Activated T-cell treated with anti-CD3 and anti-CD28 coated beads, Interleukin-2, amount 50 U/mL, for 24 hours (primary cell): Measurements from ENCODE around the gene PRDM11.

Source experiments
- DNase-seq: peaks from one replicate; pipeline ENCODE4 v3.0.0-alpha.2; 2020
- H3K27ac Mint-ChIP-seq: 2 replicates; pipeline ENCODE4 v1.8.0; 2020; ENCODE audit warnings: mild to moderate bottlenecking, mixed read lengths
- H3K27me3 Mint-ChIP-seq: 2 replicates; pipeline ENCODE4 v1.8.0; 2020; ENCODE audit warnings: mixed read lengths
- H3K36me3 Mint-ChIP-seq: 2 replicates; pipeline ENCODE4 v1.8.0; 2020; ENCODE audit warnings: low read depth, mixed read lengths
- H3K4me1 Mint-ChIP-seq: 2 replicates; pipeline ENCODE4 v1.8.0; 2020; ENCODE audit warnings: low read depth, mixed read lengths
- H3K4me3 Mint-ChIP-seq: 2 replicates; pipeline ENCODE4 v1.8.0; 2020; ENCODE audit warnings: mild to moderate bottlenecking, moderate library complexity, mixed read lengths
- H3K9me3 Mint-ChIP-seq: 2 replicates; pipeline ENCODE4 v1.8.0; 2020; ENCODE audit warnings: mixed read lengths

The PRDM11 gene

DNA sequence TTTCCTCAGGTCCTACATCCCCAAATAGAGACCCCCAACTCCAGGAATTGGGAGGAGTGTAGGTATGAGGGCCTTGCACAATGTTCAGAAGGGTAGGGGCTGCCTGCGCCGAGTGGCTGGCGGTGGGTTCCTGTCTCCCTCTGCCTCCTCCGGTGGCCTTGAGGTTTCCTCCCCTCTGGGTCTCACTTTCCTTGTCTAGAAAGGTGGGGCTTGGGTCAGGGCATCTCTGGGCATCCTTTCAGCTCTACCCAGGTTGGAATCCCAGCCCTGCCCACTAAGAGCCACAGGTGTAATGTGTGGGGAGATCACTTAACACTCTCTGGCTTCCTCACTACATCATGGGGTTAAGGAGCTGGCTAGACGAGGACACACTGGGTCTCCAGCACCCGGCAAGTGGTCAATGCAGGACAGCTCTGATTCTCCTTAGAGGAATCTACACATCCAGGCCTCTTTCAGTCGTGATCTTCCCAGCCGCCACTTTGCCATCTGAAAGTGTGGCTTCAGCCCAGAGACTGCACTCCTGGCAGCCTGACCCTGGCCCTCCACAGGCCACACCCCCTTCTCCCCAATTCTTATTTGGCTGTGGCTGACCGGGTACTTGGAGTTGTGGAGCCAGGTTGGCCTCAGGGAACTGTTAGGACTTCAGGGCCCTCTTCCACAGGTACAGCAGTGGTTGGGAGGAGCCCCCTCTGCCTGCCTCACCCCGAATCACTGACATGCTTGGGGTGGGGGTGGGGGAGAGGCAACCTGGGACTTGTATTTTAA, 22.1 kb downstream of the PRDM11 start:
- no peak overlapping the region for H3K4me3 Mint-ChIP-seq
- H3K27ac Mint-ChIP-seq = no peak overlapping the region
- H3K4me1 Mint-ChIP-seq = peaks cover 23% of the 10 kb centered on the region
- H3K27me3 Mint-ChIP-seq = no peaks in the 10 kb centered on the region
- peak; percentile 21 for DNase-seq
- H3K36me3 Mint-ChIP-seq = no peaks in the 10 kb centered on the region
- no peaks in the 10 kb centered on the region for H3K9me3 Mint-ChIP-seq

DNA sequence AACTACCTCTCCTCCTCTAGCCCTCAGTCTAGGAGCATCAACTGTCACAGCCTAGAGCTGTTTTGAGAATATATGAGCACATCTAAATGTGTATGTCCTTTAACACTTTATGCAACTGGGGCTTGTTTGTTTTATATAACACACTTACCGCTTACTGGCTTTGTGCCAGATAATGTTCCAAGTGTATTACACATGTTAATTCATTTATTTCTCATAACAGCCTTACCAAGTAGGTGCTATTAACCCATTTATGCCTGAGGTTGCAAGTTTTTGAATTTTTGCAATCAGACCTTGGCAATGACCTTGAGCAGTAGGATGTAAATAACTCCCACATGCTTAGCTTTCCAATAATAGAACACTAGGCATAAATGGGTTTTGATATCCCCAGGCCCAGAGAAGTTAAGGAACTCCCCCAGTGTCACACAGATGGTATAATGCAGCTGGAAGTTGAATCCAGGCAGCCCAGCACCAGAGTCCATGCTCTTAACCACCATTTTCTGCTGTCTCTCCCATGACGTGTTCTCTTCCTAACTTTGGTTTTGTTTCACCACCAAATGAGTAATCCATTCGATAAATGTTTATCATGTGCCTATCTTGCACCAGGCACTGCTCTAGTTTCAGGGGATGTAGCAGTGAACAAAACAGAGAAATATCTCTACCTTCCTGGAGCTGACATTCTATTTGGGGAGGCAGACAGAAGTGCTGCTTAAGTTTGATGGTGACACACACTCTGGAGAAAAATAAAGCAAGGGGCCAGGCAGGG, 23.1 kb downstream of the PRDM11 start:
- Mint-ChIP-seq H3K4me3 (no peak overlapping the region), H3K36me3 (no peaks in the 10 kb centered on the region), H3K9me3 (no peaks in the 10 kb centered on the region), H3K27ac (no peak overlapping the region), H3K27me3 (no peaks in the 10 kb centered on the region), H3K4me1 (peaks cover 14% of the 10 kb centered on the region)
- DNase-seq = no peak

DNA sequence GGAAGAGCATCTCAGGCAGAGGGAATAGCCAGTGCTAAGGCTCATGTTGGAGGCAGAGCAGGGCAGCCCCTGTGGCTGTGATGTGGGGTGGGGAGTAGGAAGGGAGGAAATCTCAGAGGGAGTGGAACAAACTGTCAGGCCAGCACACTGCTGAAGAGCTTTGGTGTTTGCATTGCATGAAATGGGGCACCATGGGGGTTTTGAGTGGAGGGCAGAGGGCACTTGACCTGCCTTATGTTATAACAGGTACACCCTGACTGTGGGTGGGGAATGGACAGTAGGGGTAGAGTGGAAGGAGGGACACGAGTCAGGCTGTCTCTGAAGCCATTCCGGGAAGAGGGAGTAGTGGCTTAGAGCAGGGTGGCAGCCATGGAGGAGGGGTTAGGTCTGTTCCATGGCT, 24.0 kb downstream of the PRDM11 start:
- no peak overlapping the region for H3K4me3 Mint-ChIP-seq
- H3K9me3 Mint-ChIP-seq = no peaks in the 10 kb centered on the region
- H3K27ac Mint-ChIP-seq = no peak overlapping the region
- no peaks in the 10 kb centered on the region for H3K36me3 Mint-ChIP-seq
- no peaks in the 10 kb centered on the region for H3K27me3 Mint-ChIP-seq
- DNase-seq = no peak
- peaks cover 12% of the 10 kb centered on the region for H3K4me1 Mint-ChIP-seq

DNA sequence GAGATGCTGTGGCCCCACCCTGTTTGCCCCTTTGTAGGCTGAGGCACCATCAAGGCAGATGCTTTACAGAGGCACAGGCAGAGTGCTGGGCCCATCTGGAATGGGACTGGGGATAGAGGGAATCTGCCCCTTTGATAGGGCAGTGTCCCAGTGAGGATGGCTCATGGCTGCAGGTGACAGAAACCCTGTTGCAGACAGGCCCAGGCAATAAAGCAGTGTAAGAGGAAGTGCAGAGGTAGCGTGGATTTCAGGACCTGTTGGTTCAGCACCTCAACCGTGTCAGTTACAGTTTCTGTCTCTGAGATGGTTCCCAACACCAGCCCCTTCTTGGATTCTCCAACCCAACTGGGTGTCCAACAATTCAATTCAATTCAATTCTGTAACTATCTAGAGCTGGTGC, 25.1 kb downstream of the PRDM11 start:
- no peak overlapping the region for H3K4me3 Mint-ChIP-seq
- peaks cover 12% of the 10 kb centered on the region for H3K4me1 Mint-ChIP-seq
- no peak for DNase-seq
- no peaks in the 10 kb centered on the region for H3K36me3 Mint-ChIP-seq
- no peaks in the 10 kb centered on the region for H3K27me3 Mint-ChIP-seq
- H3K9me3 Mint-ChIP-seq = no peaks in the 10 kb centered on the region
- H3K27ac Mint-ChIP-seq = no peak overlapping the region

DNA sequence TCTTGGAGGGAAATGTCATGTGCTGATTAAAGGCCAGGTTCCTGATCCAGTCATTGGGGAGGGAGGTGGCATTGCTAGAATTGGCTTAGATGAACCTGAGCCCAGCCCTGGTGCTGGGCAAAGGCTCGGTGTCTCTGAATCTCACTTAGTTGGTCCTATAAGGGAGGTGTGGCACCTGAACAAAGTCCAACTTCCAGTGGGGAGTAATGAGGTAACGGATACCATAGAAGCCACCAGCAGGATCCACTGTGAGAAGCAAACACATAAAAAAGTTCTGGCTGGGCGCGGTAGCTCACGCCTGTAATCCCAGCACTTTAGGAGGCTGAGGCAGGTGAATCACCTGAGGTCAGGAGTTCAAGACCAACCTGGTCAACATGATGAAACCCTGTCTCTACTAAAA, 26.6 kb downstream of the PRDM11 start:
- H3K9me3 Mint-ChIP-seq = no peaks in the 10 kb centered on the region
- peaks cover 12% of the 10 kb centered on the region for H3K4me1 Mint-ChIP-seq
- peaks cover 9% of the 10 kb centered on the region for H3K27me3 Mint-ChIP-seq

DNA sequence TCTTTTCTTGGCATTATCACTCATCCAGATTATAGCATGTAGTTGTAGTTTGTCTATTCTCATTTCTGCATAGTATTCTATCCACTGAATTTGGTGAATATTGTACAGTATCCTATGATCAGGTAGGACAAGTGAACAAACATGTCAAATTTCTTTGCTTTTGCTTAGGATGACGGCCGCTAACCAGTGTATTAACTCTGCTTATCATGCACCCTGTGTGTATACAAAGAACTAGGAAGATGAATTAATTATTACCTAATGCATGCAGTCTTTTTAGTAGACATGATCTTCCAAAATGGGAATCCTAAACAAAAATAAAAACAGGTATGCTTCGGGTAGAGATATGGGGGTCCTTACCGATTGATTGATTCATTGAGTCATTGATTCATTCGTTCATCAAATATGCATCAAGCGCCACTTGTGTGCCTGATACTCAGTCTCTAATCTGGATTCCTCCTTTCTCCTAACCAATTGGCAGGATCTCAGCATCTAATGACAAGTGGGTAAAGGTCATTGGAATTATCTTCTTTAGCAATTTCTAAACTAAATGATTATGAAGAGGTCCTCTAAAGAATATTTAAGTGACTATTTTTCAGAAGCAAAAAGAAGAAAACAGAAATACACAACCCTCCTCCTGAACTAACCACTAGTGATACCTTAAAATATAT, 27.9 kb downstream of the PRDM11 start:
- no peak for DNase-seq
- Mint-ChIP-seq H3K4me3 (no peak overlapping the region), H3K27me3 (peaks cover 21% of the 10 kb centered on the region), H3K36me3 (no peaks in the 10 kb centered on the region), H3K27ac (no peak overlapping the region), H3K9me3 (no peaks in the 10 kb centered on the region), H3K4me1 (peaks cover 18% of the 10 kb centered on the region)

More for the DNA sequence above, 26.6 kb downstream of the PRDM11 start:
- no peak for DNase-seq
- no peak overlapping the region for H3K27ac Mint-ChIP-seq
- no peak overlapping the region for H3K4me3 Mint-ChIP-seq
- H3K36me3 Mint-ChIP-seq = no peaks in the 10 kb centered on the region

DNA sequence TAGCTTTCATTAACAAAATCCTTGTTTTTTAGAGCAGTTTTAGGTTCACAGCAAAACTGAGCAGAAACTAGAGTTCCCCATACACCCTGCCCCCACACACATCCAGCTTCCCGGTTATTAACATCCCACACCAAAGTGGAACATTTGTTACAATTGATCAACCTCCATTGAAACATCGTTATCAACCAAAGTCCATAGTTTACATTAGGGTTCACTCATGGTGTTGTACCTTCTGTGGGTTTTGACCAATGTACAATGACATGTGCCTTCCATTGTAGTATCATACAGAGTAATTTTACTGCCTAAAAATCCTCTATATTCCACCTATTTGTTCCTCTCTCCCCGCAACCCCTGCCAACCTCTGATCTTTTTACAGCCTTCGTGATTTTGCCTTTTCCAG, 28.5 kb downstream of the PRDM11 start:
- Mint-ChIP-seq H3K4me3 (no peak overlapping the region), H3K36me3 (no peaks in the 10 kb centered on the region), H3K4me1 (peaks cover 18% of the 10 kb centered on the region), H3K9me3 (no peaks in the 10 kb centered on the region), H3K27me3 (peaks cover 28% of the 10 kb centered on the region), H3K27ac (no peak overlapping the region)
- DNase-seq = no peak

DNA sequence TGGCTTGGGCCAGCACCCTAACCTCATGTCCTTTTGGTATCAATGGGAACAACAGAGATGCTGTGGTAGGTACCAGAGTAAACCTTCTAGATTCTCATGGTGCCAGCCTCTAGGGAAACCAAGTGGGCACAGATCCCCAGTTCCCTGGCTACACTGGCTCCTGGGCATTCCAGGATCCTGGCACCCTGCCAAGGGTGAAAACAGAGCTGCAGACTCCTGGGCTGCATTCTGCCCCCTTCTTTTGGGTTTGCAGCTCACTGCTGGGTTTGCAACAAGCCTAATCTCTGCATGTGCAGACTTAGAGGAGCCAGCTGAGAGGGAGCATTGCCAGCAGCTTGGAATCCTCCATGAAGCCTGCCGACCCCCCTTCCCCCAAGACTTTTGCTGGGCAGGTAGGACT, 30.6 kb downstream of the PRDM11 start:
- DNase-seq = no peak
- H3K4me1 Mint-ChIP-seq = peaks cover 14% of the 10 kb centered on the region
- no peaks in the 10 kb centered on the region for H3K9me3 Mint-ChIP-seq
- H3K27me3 Mint-ChIP-seq = peaks cover 29% of the 10 kb centered on the region
- no peaks in the 10 kb centered on the region for H3K36me3 Mint-ChIP-seq
- no peak overlapping the region for H3K27ac Mint-ChIP-seq
- H3K4me3 Mint-ChIP-seq = no peak overlapping the region

DNA sequence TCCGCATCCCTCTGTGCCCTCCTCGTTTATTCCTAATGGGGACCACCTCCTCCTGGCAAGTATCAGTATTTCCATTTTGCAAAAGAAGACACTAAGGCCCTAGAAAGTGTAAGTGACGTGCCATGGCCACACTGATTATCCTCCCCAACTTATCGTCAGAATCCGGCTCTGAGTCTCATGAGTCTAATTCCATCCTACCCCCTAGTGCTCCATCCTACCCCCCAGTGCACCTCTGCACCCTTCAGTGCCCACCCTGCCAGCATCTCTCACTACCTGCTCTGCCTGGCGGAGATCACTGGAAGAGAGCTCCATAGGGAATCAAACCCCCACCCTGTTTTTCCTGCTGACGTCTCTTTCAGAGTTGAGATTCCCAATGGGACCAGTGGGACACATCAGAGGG, 31.8 kb downstream of the PRDM11 start:
- Mint-ChIP-seq H3K27ac (no peak overlapping the region), H3K4me3 (no peak overlapping the region), H3K36me3 (no peaks in the 10 kb centered on the region), H3K9me3 (no peaks in the 10 kb centered on the region), H3K27me3 (peaks cover 29% of the 10 kb centered on the region), H3K4me1 (peaks cover 14% of the 10 kb centered on the region)
- DNase-seq = no peak

DNA sequence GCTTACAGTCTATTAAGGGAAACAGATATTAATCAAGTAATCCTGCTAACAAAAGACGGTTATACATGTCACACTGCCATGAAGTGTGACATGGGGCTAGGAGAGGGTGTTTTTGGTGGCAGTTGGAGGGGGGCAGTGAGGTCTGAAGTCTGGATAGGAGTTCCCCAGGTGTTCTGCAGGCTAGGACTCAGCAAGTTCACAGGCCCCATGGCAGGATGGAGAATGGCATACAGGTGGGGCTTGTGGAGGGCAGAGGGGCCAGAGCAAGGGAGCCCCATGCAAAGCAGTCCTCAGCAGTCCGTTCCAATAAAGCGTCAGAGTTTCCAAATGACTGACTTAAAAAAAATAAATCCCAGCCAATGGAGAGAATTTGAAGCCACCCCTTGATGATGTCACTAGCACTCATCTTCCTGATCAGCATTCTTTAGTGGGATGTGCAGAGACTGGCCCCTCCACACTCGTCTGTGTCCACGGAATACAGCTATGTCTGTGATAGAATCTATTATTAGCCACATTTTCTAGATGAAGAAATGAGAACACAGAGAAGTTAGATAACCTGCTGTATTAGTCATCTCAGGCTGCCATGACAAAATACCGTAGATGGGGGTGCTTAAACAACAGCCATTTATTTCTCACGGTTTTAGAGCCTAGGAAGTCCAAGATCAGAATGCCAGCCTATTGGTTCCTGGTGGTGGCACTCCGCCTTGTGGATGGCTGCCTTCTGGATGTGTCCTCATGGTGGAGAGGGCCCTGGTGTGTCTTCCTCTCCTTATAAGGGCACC, 32.6 kb downstream of the PRDM11 start:
- no peak for DNase-seq
- no peaks in the 10 kb centered on the region for H3K36me3 Mint-ChIP-seq
- no peak overlapping the region for H3K4me3 Mint-ChIP-seq
- peaks cover 14% of the 10 kb centered on the region for H3K4me1 Mint-ChIP-seq
- no peaks in the 10 kb centered on the region for H3K9me3 Mint-ChIP-seq
- no peak overlapping the region for H3K27ac Mint-ChIP-seq
- H3K27me3 Mint-ChIP-seq = peaks cover 29% of the 10 kb centered on the region

DNA sequence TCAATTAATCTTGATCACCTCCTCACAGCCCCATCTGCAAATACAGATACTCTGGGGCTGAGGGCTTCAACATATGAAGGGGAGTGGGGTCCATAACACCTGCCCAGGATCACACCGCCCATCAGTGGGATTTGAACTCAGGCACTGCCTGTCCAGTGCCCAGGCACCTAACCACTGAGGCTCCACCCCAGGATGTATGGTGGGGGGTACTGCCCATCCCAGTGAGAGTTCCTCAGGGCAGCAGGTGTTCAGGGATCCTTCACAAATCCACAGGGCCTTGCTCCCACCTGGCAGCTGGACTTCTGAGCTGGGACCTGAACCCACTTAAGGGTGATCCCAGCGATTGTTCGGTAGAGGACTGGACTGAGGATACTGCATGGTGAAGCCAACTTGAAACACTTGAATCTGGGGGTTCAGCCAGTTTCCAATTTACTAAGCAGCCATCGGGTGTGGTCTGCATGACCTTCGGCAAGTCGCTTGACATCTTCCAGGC, 33.3 kb downstream of the PRDM11 start:
- H3K4me1 Mint-ChIP-seq = peaks cover 14% of the 10 kb centered on the region
- H3K27me3 Mint-ChIP-seq = peaks cover 29% of the 10 kb centered on the region
- H3K4me3 Mint-ChIP-seq = peak overlapping the region; percentile 74
- H3K9me3 Mint-ChIP-seq = no peaks in the 10 kb centered on the region
- H3K27ac Mint-ChIP-seq = peak overlapping the region; percentile 56
- no peaks in the 10 kb centered on the region for H3K36me3 Mint-ChIP-seq
- DNase-seq = no peak

DNA sequence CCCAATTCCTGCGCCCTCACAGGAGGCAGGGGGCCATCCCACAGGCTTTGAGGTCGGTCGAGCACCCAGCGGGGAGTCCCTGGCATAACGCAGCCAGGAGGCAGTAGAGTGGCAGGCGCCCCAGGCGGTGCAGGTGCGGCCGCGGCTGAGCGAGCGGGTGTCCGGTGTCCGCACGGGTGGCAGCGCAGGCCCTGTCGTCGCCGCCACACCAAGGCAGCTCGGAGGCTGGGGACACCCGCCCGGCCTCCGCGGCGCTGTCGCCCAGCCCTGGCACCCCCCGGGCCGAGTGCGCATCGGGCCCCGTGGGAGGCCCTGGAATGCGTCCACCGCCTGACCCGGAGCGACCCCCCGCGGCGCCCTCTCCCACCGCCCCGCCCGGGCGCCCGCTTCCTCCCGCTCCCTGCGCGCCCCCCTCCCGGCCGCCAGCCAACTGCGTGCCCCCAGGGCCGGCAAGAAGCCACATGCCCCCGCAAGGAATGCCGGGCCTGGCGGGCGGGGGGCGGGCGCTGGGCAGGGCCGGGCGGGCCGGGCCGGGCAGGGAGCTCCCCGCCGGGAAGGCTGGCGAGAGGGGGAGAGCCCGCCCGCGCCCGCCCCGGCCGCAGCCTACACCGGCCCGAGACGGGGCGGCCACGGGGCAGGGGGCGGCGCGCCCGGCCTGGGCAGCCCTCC, 33.9 kb downstream of the PRDM11 start:
- peak; percentile 40 for DNase-seq
- H3K36me3 Mint-ChIP-seq = no peaks in the 10 kb centered on the region
- H3K27ac Mint-ChIP-seq = peak overlapping the region; percentile 56
- peaks cover 29% of the 10 kb centered on the region for H3K27me3 Mint-ChIP-seq
- peaks cover 14% of the 10 kb centered on the region for H3K4me1 Mint-ChIP-seq
- peak overlapping the region; percentile 74 for H3K4me3 Mint-ChIP-seq
- H3K9me3 Mint-ChIP-seq = no peaks in the 10 kb centered on the region

DNA sequence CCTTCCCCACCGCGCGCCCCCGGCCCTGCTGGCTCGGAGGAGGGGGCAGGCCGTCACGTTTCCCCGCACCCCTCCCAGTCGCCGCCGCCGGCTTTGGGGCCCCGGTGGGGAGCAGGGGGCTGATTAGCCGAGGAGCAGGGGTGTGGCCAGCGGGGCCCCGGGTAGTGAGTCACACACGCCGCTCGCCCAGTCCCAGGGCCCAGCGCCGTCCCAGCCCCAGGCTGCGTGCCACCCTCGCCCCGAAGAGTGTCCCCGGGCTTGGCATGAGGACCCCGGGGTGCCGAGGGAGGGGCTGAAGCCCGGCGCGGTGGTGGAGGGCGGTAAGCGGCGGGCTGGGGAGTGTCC, 34.4 kb downstream of the PRDM11 start:
- Mint-ChIP-seq H3K36me3 (no peaks in the 10 kb centered on the region), H3K9me3 (no peaks in the 10 kb centered on the region), H3K27ac (no peak overlapping the region), H3K4me1 (peaks cover 14% of the 10 kb centered on the region), H3K27me3 (peaks cover 29% of the 10 kb centered on the region), H3K4me3 (no peak overlapping the region)
- peak; percentile 64 for DNase-seq
